ENCODE data around the gene DNAJC13.

DNAJC13 gene

GRCh38 chr3:132519914-132520313 is 102.6 kb downstream of the DNAJC13 start:
- WGBS, 2 experiments (ENCODE audit: insufficient coverage in 2 of 2) = 90 to 97% methylated on average over 2 to 3 of the region's 5 CpGs
- Histone ChIP-seq H3K9me3 (ENCODE audit: control insufficient read depth, low read length) (no peaks in the 10 kb centered on the region), H3K36me3 (ENCODE audit: control insufficient read depth, insufficient read depth, low read length) (peaks cover 87% of the 10 kb centered on the region)

GRCh38 chr3:132521901-132522300 is 104.6 kb downstream of the DNAJC13 start:
- peaks cover 78% of the 10 kb centered on the region for H3K36me3 ChIP-seq (ENCODE audit: control insufficient read depth, insufficient read depth, low read length)

More at GRCh38 chr3:132519914-132520313, 102.6 kb downstream of the DNAJC13 start:
- Histone ChIP-seq H3K4me1 (ENCODE audit: control insufficient read depth, insufficient read depth, low read length, poor library complexity, severe bottlenecking) (no peaks in the 10 kb centered on the region), H3K4me3 (ENCODE audit: extremely low read depth, insufficient read depth, low read length, poor library complexity, severe bottlenecking) (no peak overlapping the region), H3K27ac (ENCODE audit: low read depth, low read length, severe bottlenecking) (no peak overlapping the region)

GRCh38 chr3:132522353-132522752 is 105.1 kb downstream of the DNAJC13 start:
- no peaks in the 10 kb centered on the region for H3K4me1 ChIP-seq (ENCODE audit: control insufficient read depth, insufficient read depth, low read length, poor library complexity, severe bottlenecking)
- 82 to 100% methylated on average over 1 of the region's 3 CpGs for whole genome bisulfite sequencing, 2 experiments (ENCODE audit: insufficient coverage in 2 of 2)
- peaks cover 74% of the 10 kb centered on the region for H3K36me3 ChIP-seq (ENCODE audit: control insufficient read depth, insufficient read depth, low read length)
- H3K9me3 ChIP-seq (ENCODE audit: control insufficient read depth, low read length) = no peaks in the 10 kb centered on the region
- no peak overlapping the region for H3K4me3 ChIP-seq (ENCODE audit: extremely low read depth, insufficient read depth, low read length, poor library complexity, severe bottlenecking)
- H3K27ac ChIP-seq (ENCODE audit: low read depth, low read length, severe bottlenecking) = no peak overlapping the region

More at GRCh38 chr3:132521901-132522300, 104.6 kb downstream of the DNAJC13 start:
- H3K9me3 ChIP-seq (ENCODE audit: control insufficient read depth, low read length) = no peaks in the 10 kb centered on the region
- no peak overlapping the region for H3K27ac ChIP-seq (ENCODE audit: low read depth, low read length, severe bottlenecking)
- no CpG with 5 or more reads among the region's 5 CpGs for WGBS, 2 experiments (ENCODE audit: insufficient coverage in 2 of 2)
- no peaks in the 10 kb centered on the region for H3K4me1 ChIP-seq (ENCODE audit: control insufficient read depth, insufficient read depth, low read length, poor library complexity, severe bottlenecking)
- H3K4me3 ChIP-seq (ENCODE audit: extremely low read depth, insufficient read depth, low read length, poor library complexity, severe bottlenecking) = no peak overlapping the region

- 92% methylated on average over 2 to 3 of the region's 3 CpGs for WGBS, 2 experiments (ENCODE audit: insufficient coverage in 2 of 2)
- no peak overlapping the region for H3K27ac ChIP-seq (ENCODE audit: low read depth, low read length, severe bottlenecking)
- no peaks in the 10 kb centered on the region for H3K9me3 ChIP-seq (ENCODE audit: control insufficient read depth, low read length)
- peaks cover 57% of the 10 kb centered on the region for H3K36me3 ChIP-seq (ENCODE audit: control insufficient read depth, insufficient read depth, low read length)
- H3K4me3 ChIP-seq (ENCODE audit: extremely low read depth, insufficient read depth, low read length, poor library complexity, severe bottlenecking) = no peak overlapping the region
- H3K4me1 ChIP-seq (ENCODE audit: control insufficient read depth, insufficient read depth, low read length, poor library complexity, severe bottlenecking) = no peaks in the 10 kb centered on the region
These were observed 113.3 kb downstream of the DNAJC13 start for GRCh38 chr3:132530624-132531023.

- Histone ChIP-seq H3K9me3 (ENCODE audit: control insufficient read depth, low read length) (no peaks in the 10 kb centered on the region), H3K4me3 (ENCODE audit: extremely low read depth, insufficient read depth, low read length, poor library complexity, severe bottlenecking) (no peak overlapping the region), H3K27ac (ENCODE audit: low read depth, low read length, severe bottlenecking) (peak overlapping the region; percentile 39), H3K36me3 (ENCODE audit: control insufficient read depth, insufficient read depth, low read length) (peaks cover 55% of the 10 kb centered on the region), H3K4me1 (ENCODE audit: control insufficient read depth, insufficient read depth, low read length, poor library complexity, severe bottlenecking) (no peaks in the 10 kb centered on the region)
- WGBS, 2 experiments (ENCODE audit: insufficient coverage in 2 of 2) = 45 to 100% methylated on average over 1 to 3 of the region's 7 CpGs
These were observed 118.5 kb downstream of the DNAJC13 start for GRCh38 chr3:132535575-132536441.

GRCh38 chr3:132536442-132537153 is 119.3 kb downstream of the DNAJC13 start:
- WGBS, 2 experiments (ENCODE audit: insufficient coverage in 2 of 2) = 94 to 100% methylated on average over 2 to 3 of the region's 3 CpGs
- Histone ChIP-seq H3K27ac (ENCODE audit: low read depth, low read length, severe bottlenecking) (peak overlapping the region; percentile 39), H3K4me3 (ENCODE audit: extremely low read depth, insufficient read depth, low read length, poor library complexity, severe bottlenecking) (no peak overlapping the region), H3K9me3 (ENCODE audit: control insufficient read depth, low read length) (no peaks in the 10 kb centered on the region), H3K4me1 (ENCODE audit: control insufficient read depth, insufficient read depth, low read length, poor library complexity, severe bottlenecking) (no peaks in the 10 kb centered on the region), H3K36me3 (ENCODE audit: control insufficient read depth, insufficient read depth, low read length) (peaks cover 57% of the 10 kb centered on the region)

GRCh38 chr3:132537297-132537696 is 120.0 kb downstream of the DNAJC13 start:
- H3K4me3 ChIP-seq (ENCODE audit: extremely low read depth, insufficient read depth, low read length, poor library complexity, severe bottlenecking) = no peak overlapping the region
- peaks cover 56% of the 10 kb centered on the region for H3K36me3 ChIP-seq (ENCODE audit: control insufficient read depth, insufficient read depth, low read length)
- no CpG with 5 or more reads among the region's 1 CpG for WGBS, 2 experiments (ENCODE audit: insufficient coverage in 2 of 2)

GRCh38 chr3:132538072-132538471 is 120.8 kb downstream of the DNAJC13 start:
- Histone ChIP-seq H3K4me1 (ENCODE audit: control insufficient read depth, insufficient read depth, low read length, poor library complexity, severe bottlenecking) (peaks cover 11% of the 10 kb centered on the region), H3K36me3 (ENCODE audit: control insufficient read depth, insufficient read depth, low read length) (peaks cover 56% of the 10 kb centered on the region), H3K4me3 (ENCODE audit: extremely low read depth, insufficient read depth, low read length, poor library complexity, severe bottlenecking) (no peak overlapping the region), H3K27ac (ENCODE audit: low read depth, low read length, severe bottlenecking) (no peak overlapping the region), H3K9me3 (ENCODE audit: control insufficient read depth, low read length) (no peaks in the 10 kb centered on the region)
- WGBS, 2 experiments (ENCODE audit: insufficient coverage in 2 of 2) = 96% methylated on average over 4 of the region's 5 CpGs

More at GRCh38 chr3:132537297-132537696, 120.0 kb downstream of the DNAJC13 start:
- Histone ChIP-seq H3K9me3 (ENCODE audit: control insufficient read depth, low read length) (no peaks in the 10 kb centered on the region), H3K4me1 (ENCODE audit: control insufficient read depth, insufficient read depth, low read length, poor library complexity, severe bottlenecking) (peaks cover 5% of the 10 kb centered on the region), H3K27ac (ENCODE audit: low read depth, low read length, severe bottlenecking) (no peak overlapping the region)

GRCh38 chr3:132539681-132540080 is 122.4 kb downstream of the DNAJC13 start:
- Histone ChIP-seq H3K4me3 (ENCODE audit: extremely low read depth, insufficient read depth, low read length, poor library complexity, severe bottlenecking) (no peak overlapping the region), H3K36me3 (ENCODE audit: control insufficient read depth, insufficient read depth, low read length) (peaks cover 50% of the 10 kb centered on the region), H3K27ac (ENCODE audit: low read depth, low read length, severe bottlenecking) (no peak overlapping the region), H3K9me3 (ENCODE audit: control insufficient read depth, low read length) (no peaks in the 10 kb centered on the region), H3K4me1 (ENCODE audit: control insufficient read depth, insufficient read depth, low read length, poor library complexity, severe bottlenecking) (peaks cover 11% of the 10 kb centered on the region)
- WGBS, 2 experiments (ENCODE audit: insufficient coverage in 2 of 2) = no CpG with 5 or more reads among the region's 3 CpGs

- Histone ChIP-seq H3K4me1 (ENCODE audit: control insufficient read depth, insufficient read depth, low read length, poor library complexity, severe bottlenecking) (peaks cover 11% of the 10 kb centered on the region), H3K4me3 (ENCODE audit: extremely low read depth, insufficient read depth, low read length, poor library complexity, severe bottlenecking) (no peak overlapping the region), H3K27ac (ENCODE audit: low read depth, low read length, severe bottlenecking) (peak overlapping the region; percentile 13), H3K9me3 (ENCODE audit: control insufficient read depth, low read length) (no peaks in the 10 kb centered on the region), H3K36me3 (ENCODE audit: control insufficient read depth, insufficient read depth, low read length) (peaks cover 39% of the 10 kb centered on the region)
- no CpG with 5 or more reads among the region's 2 CpGs for WGBS, 2 experiments (ENCODE audit: insufficient coverage in 2 of 2)
These were observed 125.3 kb downstream of the DNAJC13 start for GRCh38 chr3:132542577-132542976.

Data from mesodermal cell (in vitro differentiated cells).